ENCODE results near the gene FAM83F.
"Not testable (repeated sequence)": the region's sequence is repeated elsewhere in the genome, so short reads cannot be mapped to it uniquely, and the experiment has no call there.

FAM83F gene

GRCh38 chr22:40015358-40015976 lies 20.7 kb downstream of the FAM83F start:
- no peak for DNase-seq (ENCODE audit: low spot score)

- DNase-seq (ENCODE audit: low spot score) = no peak
Measured at GRCh38 chr22:40018051-40018450, 23.3 kb downstream of the FAM83F start.

DNA sequence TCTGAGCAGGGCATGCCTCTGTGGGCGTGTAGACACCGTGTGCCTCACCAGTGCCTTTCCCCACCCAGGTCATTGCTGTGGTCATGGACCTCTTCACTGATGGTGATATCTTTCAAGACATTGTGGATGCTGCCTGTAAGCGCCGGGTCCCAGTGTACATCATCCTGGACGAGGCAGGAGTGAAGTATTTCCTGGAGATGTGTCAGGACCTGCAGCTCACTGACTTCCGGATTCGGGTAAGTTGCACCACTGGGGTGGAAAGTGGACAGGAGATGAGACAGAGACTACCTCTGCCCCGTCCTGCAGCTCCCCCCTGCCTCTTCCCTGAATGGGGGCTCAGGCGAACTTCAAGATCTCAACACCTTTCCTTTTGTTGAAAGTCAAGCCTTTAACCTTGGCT lies 24.3 kb downstream of the FAM83F start:
- no peak for DNase-seq (ENCODE audit: low spot score)

GRCh38 chr22:40020956-40021355 lies 26.2 kb downstream of the FAM83F start:
- no peak for DNase-seq (ENCODE audit: low spot score)

- no peak for DNase-seq (ENCODE audit: low spot score)
Measured at GRCh38 chr22:40021401-40022000, 26.7 kb downstream of the FAM83F start.

DNA sequence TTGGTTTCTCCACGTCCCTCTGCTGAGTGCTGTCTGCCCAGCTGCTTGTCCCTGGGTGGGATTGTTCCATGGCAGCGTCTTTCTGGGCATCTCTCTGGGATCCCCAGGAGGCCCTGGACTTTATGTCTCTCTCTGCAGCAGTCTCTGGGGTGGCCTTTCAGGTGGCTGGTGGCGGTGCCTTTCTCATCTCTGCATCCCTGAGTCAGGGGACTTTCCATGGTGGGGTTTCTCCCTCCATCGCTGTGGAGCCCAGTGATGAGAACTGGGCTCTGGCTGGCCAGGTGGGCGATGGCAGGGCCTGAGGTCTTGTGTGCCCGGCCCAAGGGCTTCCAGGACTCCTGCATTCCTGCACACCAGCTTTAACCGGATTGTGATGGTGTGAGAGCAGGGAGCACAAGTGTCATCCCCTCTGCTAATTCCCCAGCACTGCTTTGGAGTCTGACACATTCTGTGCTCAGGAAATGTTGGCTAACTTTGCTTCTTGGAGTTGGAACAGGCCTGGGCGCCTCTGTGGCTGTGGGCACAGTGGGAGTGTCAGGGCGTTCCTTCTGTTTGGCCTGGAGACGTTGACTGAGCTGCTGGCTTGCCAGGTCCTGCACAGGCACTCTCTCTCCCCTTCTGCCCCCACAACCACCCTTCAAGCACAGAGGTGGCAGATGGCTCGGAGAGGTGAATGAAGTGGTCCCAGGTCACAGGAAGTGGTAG lies 27.9 kb downstream of the FAM83F start:
- DNase-seq (ENCODE audit: low spot score) = no peak

DNA sequence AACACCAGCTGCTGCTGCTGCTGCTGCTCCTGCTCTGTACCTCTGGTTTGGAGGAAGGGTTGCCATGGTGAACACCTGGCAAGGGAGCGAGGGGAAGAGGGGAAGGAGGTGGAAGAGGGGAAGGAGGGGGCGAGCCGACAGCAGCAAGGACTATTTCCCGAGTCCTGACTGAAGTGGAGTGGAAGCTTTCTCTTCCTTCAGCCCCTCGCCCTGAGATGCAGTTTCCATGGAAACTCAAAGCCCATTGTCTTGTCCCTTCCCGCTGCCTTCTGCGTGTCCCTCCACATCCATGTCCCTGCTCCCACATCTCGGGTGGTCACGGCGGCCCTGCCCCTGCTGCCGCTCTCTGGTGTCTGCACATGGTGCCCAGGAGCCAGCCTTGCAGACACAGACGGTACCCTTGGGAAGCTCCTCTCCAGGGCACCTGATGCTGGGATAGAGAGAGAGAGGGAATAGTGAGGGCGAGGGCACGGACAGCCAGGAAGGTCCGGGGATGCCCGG lies 28.6 kb downstream of the FAM83F start:
- no peak for DNase-seq (ENCODE audit: low spot score)

DNA sequence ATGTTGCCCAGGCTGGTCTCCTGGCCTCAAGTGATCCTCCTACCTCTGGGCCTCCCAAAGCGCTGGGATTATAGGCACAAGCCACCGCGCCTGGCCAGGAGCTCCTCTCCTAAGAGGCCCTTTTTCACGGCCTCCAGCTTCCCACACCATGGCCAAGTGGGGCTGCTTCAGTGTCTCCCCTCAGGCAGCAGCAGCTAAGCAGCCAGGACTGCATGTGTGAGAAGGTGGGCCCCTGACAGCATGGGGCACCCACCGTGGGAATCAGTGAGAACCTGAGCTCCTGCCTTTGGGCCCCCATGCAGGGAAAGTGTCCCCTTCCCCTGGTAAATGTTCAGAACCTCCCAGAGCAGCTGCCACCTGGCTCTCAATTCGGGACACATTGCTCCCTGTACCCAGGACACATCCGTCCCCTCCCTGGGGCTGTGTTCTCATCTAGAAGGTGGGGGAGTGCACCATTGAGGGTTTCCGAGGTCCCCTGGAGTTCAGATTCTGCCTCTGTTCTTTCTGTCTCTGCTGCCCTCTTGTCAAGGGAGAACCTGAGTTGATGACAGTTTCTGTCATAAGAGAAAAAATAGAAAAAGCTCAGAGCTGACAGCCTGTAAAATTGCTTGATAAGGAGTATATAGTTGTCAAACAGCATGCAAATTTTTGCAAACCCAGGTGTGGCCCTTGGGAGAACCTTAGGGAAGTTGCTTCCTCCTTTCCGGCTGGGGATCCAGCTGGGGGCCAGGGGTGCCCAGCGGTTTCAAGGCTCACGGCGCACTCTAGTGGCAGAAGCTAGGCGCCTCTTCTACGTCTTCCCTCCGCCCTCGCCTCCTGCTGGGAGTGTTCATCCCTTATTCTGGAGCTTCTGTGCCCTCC lies 29.7 kb downstream of the FAM83F start:
- peak; percentile 87 for DNase-seq (ENCODE audit: low spot score)

GRCh38 chr22:40025062-40025379 lies 30.3 kb downstream of the FAM83F start:
- DNase-seq (ENCODE audit: low spot score) = not testable (repeated sequence)

GRCh38 chr22:40025856-40026255 lies 31.1 kb downstream of the FAM83F start:
- no peak for DNase-seq (ENCODE audit: low spot score)

GRCh38 chr22:40026641-40027040 lies 31.9 kb downstream of the FAM83F start:
- DNase-seq (ENCODE audit: low spot score) = no peak

DNA sequence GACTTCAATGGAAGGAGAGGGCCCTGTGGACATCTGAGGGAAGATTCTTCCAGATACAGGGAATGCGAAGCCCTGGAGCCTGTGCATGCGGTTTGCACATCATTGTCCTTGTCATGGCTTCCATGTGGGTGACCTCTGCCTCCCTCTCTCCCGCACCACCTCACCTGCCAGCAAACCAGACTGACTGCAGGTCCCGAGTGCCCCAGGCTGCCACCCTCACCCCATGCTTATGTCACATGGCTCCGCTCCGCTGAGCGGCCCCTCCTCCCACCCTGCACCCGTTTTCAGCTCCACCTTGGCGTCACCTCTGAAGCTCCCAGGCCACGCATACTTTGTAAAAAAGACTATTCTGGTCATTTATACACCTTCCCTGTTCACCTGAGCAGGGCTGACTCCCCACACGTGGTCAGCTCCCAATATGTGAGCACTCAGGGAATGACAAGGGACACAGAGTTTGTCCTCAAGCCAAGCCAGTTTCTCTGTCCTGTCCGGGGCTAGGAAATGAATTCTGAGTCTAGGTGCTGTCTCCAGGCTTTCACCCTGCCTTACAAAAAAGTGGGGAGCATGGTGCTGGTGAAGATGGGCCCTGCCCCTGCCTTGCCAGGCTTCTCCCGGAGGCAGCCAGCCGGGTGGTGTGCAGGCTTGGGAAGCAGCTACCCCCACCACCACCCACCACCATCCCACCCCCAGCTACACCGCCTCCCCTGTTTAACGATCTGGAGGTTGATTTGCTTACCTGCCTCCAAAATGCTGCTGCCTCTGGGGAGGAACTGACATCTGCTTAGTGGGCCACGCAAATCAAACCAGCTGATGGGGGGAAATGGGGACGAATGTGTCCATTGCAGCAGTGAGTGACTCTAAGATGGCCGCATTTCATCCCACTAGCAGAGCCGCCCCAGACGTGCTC lies 32.7 kb downstream of the FAM83F start:
- no peak for DNase-seq (ENCODE audit: low spot score)

- DNase-seq (ENCODE audit: low spot score) = no peak
Measured at GRCh38 chr22:40028098-40028425, 33.3 kb downstream of the FAM83F start.

GRCh38 chr22:40029189-40029890 lies 34.6 kb downstream of the FAM83F start:
- DNase-seq (ENCODE audit: low spot score) = no peak

DNA sequence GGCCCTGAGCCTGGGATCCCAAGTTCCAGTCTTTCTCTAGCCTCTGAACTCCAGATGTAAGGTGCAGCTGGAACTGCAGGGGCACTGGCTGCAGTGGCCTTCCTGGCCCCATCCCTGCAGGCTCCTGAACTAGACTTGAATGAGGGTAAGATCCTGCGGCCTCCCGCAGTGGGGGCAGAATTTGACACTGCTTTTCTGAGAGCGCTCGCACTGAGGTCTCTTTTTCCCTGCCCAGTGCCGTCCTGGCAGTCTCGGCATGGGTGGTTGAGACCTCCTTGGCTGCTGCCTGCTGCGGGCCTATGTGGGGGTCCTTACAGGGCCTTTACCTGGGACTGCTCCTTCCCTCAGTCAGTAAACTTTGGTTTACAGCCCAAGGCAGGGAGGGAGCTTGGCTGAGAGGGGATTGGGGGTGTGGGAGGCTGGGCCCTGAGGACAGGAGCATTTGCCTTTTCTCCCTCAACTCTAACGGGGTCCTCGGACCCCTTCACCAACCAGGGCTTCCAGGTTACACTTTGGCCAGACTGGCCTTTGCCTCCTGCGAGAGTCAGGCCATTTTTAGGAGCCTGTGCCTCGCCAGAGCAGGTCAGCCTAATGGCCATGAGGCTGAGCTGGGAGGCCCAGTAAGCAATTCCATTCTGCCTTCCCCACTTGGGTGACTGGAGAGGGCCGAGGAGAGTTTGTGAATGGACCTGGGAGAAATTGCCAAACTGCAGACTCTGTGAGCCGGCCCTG lies 35.4 kb downstream of the FAM83F start:
- no peak for DNase-seq (ENCODE audit: low spot score)

GRCh38 chr22:40030758-40031095 lies 36.0 kb downstream of the FAM83F start:
- no peak for DNase-seq (ENCODE audit: low spot score)

DNA sequence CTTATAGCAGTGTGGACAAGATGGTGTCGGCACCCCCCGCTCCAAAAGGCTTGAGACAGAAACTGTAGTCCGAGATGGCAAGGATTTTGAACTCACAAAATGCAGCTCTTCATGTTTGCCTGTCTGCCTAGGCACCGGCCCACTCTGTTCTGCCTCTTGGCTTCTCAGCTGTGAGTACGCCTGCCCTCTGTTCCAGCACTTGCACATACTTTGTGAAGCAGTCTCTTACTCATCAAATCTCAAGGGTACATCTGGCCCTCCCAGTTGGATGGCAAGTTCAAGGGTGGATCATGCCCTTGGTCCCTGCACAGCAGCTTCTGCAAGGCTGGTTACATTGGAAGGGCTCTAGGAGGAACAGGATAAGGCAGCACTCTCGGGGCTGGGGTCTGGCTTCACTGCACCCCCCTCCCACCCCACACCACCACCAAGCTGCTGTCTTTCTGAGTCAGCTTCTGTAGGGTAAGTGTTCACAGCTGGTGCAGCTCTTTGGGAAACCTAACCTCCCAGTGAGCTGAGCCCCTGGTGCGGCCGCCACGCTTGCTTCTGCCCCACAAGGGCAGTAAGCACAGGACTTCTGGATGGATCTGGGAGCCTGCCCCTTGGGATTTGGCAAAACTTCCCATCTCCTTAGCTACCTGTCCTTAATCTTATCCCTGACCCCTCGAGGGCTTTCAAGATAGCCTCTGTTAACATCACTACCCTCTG lies 37.2 kb downstream of the FAM83F start:
- no peak for DNase-seq (ENCODE audit: low spot score)

GRCh38 chr22:40033586-40034380 lies 39.0 kb downstream of the FAM83F start:
- no peak for DNase-seq (ENCODE audit: low spot score)

- DNase-seq (ENCODE audit: low spot score) = no peak
Measured at GRCh38 chr22:40035351-40035750, 40.6 kb downstream of the FAM83F start.
